Upper lobe of left lung (tissue), 4 donors: ENCODE data around the gene TPBGL.

Source experiments
- EP300 ChIP-seq, 4 donors: sonication (generic); formaldehyde crosslinking; IDR thresholded peaks; one replicate each; pipeline ENCODE4 v1.5.1; 2017; ENCODE audit warnings: antibody characterized with exemption in 4 of 4, control low read depth in 2 of 4
- POLR2A ChIP-seq, 4 donors: fragments of 450-650 bp; IDR thresholded peaks; one replicate each; pipeline ENCODE4 v1.5.1; 2016 to 2017; ENCODE audit warnings: antibody characterized with exemption in 4 of 4, mild to moderate bottlenecking in 2 of 4
- TF ChIP-seq, protein P1 (sequence below), 6 experiments: fragments of 450-650 bp in 4 of 6; fragments of 200-600 bp in 2 of 6; sonication (generic) in 2 of 6; IDR thresholded peaks; one replicate each; pipeline ENCODE4 v1.5.1; 2016 to 2019; ENCODE audit warnings: antibody characterized with exemption in 6 of 6

DNA sequence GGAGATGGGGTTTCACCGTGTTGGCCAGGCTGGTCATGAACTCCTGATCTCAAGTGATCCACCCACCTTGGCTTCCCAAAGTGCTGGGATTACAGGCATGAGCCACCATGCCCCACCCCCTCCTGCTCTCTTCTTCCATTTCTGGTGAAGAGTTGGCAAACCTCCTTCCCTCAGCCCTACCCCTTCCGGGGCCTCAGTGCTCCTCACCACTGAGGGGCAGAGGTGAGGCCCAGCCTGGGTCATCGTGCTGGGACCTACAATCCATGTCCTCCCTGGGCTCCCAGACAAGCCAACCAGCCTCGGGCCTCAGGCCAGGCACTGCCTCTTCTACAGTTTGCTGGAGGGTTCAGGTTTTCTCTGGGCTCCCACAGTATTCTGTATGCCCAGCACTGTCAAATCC lies 14.8 kb upstream of the TPBGL start:
- no peak for TF ChIP-seq EP300 (IDR thresholded peaks at IDR 0.05)
- TF ChIP-seq, protein P1, sequence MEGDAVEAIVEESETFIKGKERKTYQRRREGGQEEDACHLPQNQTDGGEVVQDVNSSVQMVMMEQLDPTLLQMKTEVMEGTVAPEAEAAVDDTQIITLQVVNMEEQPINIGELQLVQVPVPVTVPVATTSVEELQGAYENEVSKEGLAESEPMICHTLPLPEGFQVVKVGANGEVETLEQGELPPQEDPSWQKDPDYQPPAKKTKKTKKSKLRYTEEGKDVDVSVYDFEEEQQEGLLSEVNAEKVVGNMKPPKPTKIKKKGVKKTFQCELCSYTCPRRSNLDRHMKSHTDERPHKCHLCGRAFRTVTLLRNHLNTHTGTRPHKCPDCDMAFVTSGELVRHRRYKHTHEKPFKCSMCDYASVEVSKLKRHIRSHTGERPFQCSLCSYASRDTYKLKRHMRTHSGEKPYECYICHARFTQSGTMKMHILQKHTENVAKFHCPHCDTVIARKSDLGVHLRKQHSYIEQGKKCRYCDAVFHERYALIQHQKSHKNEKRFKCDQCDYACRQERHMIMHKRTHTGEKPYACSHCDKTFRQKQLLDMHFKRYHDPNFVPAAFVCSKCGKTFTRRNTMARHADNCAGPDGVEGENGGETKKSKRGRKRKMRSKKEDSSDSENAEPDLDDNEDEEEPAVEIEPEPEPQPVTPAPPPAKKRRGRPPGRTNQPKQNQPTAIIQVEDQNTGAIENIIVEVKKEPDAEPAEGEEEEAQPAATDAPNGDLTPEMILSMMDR (IDR thresholded peaks at IDR 0.05): no peak
- no peak for TF ChIP-seq POLR2A (IDR thresholded peaks at IDR 0.05)
